CD4-positive, CD25-positive, alpha-beta regulatory T cell (primary cell): Measurements from ENCODE around the gene TNIK. TPM values are rescaled to one million over a fixed set of nuclear protein-coding genes. Genes with fewer than 3 reads are reported as not detected.
"Not testable (repeated sequence)": the region's sequence is repeated elsewhere in the genome, so short reads cannot be mapped to it uniquely, and the experiment has no call there.

ENCODE experiments used
- ATAC-seq, 2 donors: fragments of 150-1000 bp; cut with Tn5 transposase; one replicate each; pipeline ENCODE4 v1.10.0; 2021; ENCODE audit warnings: low read depth in 2 of 2, moderate number of reproducible peaks in 2 of 2, moderate library complexity in 1 of 2
- DNase-seq, 3 donors: peaks; one replicate each; pipeline versions ENCODE4 v3.0.0 to v3.0.0-alpha.2; 2012 to 2022; ENCODE audit warnings: mixed read lengths in 1 of 3
- H3K27ac ChIP-seq: one replicate; pipeline ENCODE4 v1.7.0; 2013; ENCODE audit warnings: mild to moderate bottlenecking, low read length; ENCODE audit not compliant: insufficient read depth, poor library complexity, severe bottlenecking
- H3K27me3 ChIP-seq: one replicate; pipeline ENCODE4 v1.7.0; 2013; ENCODE audit warnings: low read length; ENCODE audit not compliant: control insufficient read depth, insufficient read depth
- H3K36me3 ChIP-seq: one replicate; pipeline ENCODE4 v1.7.0; 2013; ENCODE audit warnings: mild to moderate bottlenecking, low read length, moderate library complexity; ENCODE audit not compliant: control insufficient read depth, insufficient read depth
- H3K4me1 ChIP-seq: 2 replicates; pipeline ENCODE4 v1.7.0; 2013; ENCODE audit warnings: mild to moderate bottlenecking, low read length; ENCODE audit not compliant: insufficient read depth, control insufficient read depth, poor library complexity, severe bottlenecking
- H3K4me3 ChIP-seq: one replicate; pipeline ENCODE4 v1.7.0; 2013; ENCODE audit warnings: low read depth, mild to moderate bottlenecking, low read length, moderate library complexity
- H3K9me3 ChIP-seq, 2 experiments: 1 replicate in 1 of 2; 2 replicates in 1 of 2; pipeline ENCODE4 v1.7.0; 2013; ENCODE audit warnings: low read length in 2 of 2, mild to moderate bottlenecking in 1 of 2, moderate library complexity in 1 of 2; ENCODE audit not compliant: control insufficient read depth in 2 of 2
- H3K27ac Mint-ChIP-seq, 3 donors: one replicate each; pipeline ENCODE4 v1.8.0; 2020 to 2022; ENCODE audit warnings: mild to moderate bottlenecking in 3 of 3, mixed read lengths in 3 of 3, moderate library complexity in 2 of 3
- H3K27me3 Mint-ChIP-seq: one replicate; pipeline ENCODE4 v1.8.0; 2022; ENCODE audit warnings: mild to moderate bottlenecking, mixed read lengths
- H3K36me3 Mint-ChIP-seq: one replicate; pipeline ENCODE4 v1.8.0; 2020; ENCODE audit warnings: mixed read lengths
- H3K4me1 Mint-ChIP-seq, 4 donors: one replicate each; pipeline ENCODE4 v1.8.0; 2020 to 2022; ENCODE audit warnings: mixed read lengths in 4 of 4, mild to moderate bottlenecking in 1 of 4
- H3K4me3 Mint-ChIP-seq, 4 donors: one replicate each; pipeline ENCODE4 v1.8.0; 2020 to 2022; ENCODE audit warnings: mild to moderate bottlenecking in 4 of 4, mixed read lengths in 4 of 4, moderate library complexity in 3 of 4
- H3K9me3 Mint-ChIP-seq, 7 donors: one replicate each; pipeline ENCODE4 v1.8.0; 2020 to 2022; ENCODE audit warnings: mixed read lengths in 7 of 7, mild to moderate bottlenecking in 3 of 7, moderate library complexity in 2 of 7
- polyA plus RNA-seq, 4 donors: library from polyadenylated mRNA; unstranded; fragments of 300-500 nt; fragmentation: Illumina TruSeq; gene quantifications; one replicate each; pipeline ENCODE4 v1.2.3, GENCODE V29; 2021
- total RNA-seq: library from RNA; stranded (reverse); gene quantifications from one replicate; pipeline ENCODE4 v1.2.3, GENCODE V29; 2022

The TNIK gene
- total and polyA plus RNA-seq, 5 donors from 2014 or later: 14.7 to 162 (median 22.3) TPM

- Histone ChIP-seq H3K4me3 (no peak overlapping the region), H3K36me3 (peaks cover 21% of the 10 kb centered on the region), H3K4me1 (peaks cover 23% of the 10 kb centered on the region), H3K27ac (no peak overlapping the region), H3K9me3 (no peaks in the 10 kb centered on the region), H3K27me3 (no peaks in the 10 kb centered on the region)
- Mint-ChIP-seq H3K27me3 (no peaks in the 10 kb centered on the region), H3K9me3 (no peaks in the 10 kb centered on the region), H3K27ac (peak overlapping the region in 1 of 3 donors; percentile 8), H3K36me3 (peaks cover 12% of the 10 kb centered on the region), H3K4me1 (peaks cover 13 to 48% (median 34%) of the 10 kb centered on the region in 4 donors), H3K4me3 (no peak overlapping the region)
- ATAC-seq (no peak), DNase-seq (no peak)
Measured at GRCh38 chr3:171369156-171369555, 91.0 kb downstream of the TNIK start.

GRCh38 chr3:171366738-171367137 is 93.5 kb downstream of the TNIK start:
- H3K27me3 Mint-ChIP-seq, H3K27ac Mint-ChIP-seq, H3K4me3 Mint-ChIP-seq, H3K27ac ChIP-seq, H3K27me3 ChIP-seq, H3K9me3 Mint-ChIP-seq, H3K4me3 ChIP-seq, DNase-seq, ATAC-seq, H3K9me3 ChIP-seq: not testable (repeated sequence)
- peaks cover 23% of the 10 kb centered on the region for H3K36me3 ChIP-seq
- Mint-ChIP-seq H3K4me1 (peaks cover 37 to 57% (median 51%) of the 10 kb centered on the region in 4 donors), H3K36me3 (peaks cover 16% of the 10 kb centered on the region)
- H3K4me1 ChIP-seq: peaks cover 28% of the 10 kb centered on the region

GRCh38 chr3:171366043-171366442 is 94.2 kb downstream of the TNIK start:
- Histone ChIP-seq H3K4me1 (peaks cover 28% of the 10 kb centered on the region), H3K27ac (no peak overlapping the region), H3K4me3 (no peak overlapping the region), H3K27me3 (no peaks in the 10 kb centered on the region), H3K9me3 (no peaks in the 10 kb centered on the region), H3K36me3 (peaks cover 23% of the 10 kb centered on the region)
- H3K27me3 Mint-ChIP-seq: no peaks in the 10 kb centered on the region
- no peak for ATAC-seq
- peaks cover 16% of the 10 kb centered on the region for H3K36me3 Mint-ChIP-seq
- H3K9me3 Mint-ChIP-seq: no peaks in the 10 kb centered on the region
- H3K4me1 Mint-ChIP-seq: peaks cover 44 to 63% (median 52%) of the 10 kb centered on the region in 4 donors
- no peak overlapping the region for H3K4me3 Mint-ChIP-seq
- no peak for DNase-seq
- H3K27ac Mint-ChIP-seq: no peak overlapping the region

- H3K27me3 Mint-ChIP-seq: no peaks in the 10 kb centered on the region
- no peaks in the 10 kb centered on the region for H3K27me3 ChIP-seq
- H3K4me1 ChIP-seq: peaks cover 33% of the 10 kb centered on the region
- peaks cover 48 to 69% (median 54%) of the 10 kb centered on the region in 4 donors for H3K4me1 Mint-ChIP-seq
- peaks cover 18% of the 10 kb centered on the region for H3K36me3 ChIP-seq
- H3K4me3 Mint-ChIP-seq: no peak overlapping the region
- H3K27ac ChIP-seq: no peak overlapping the region
- DNase-seq (no peak), ATAC-seq (no peak)
- no peaks in the 10 kb centered on the region for H3K9me3 ChIP-seq
- H3K4me3 ChIP-seq: no peak overlapping the region
- H3K9me3 Mint-ChIP-seq: no peaks in the 10 kb centered on the region
- peaks cover 16% of the 10 kb centered on the region for H3K36me3 Mint-ChIP-seq
- H3K27ac Mint-ChIP-seq: no peak overlapping the region
Measured at GRCh38 chr3:171365489-171365888, 94.7 kb downstream of the TNIK start.

GRCh38 chr3:171364500-171364899 is 95.7 kb downstream of the TNIK start:
- DNase-seq (no peak), ATAC-seq (no peak)
- Histone ChIP-seq H3K36me3 (peaks cover 16% of the 10 kb centered on the region), H3K4me3 (no peak overlapping the region), H3K4me1 (peaks cover 35% of the 10 kb centered on the region), H3K27ac (no peak overlapping the region), H3K27me3 (no peaks in the 10 kb centered on the region), H3K9me3 (no peaks in the 10 kb centered on the region)
- H3K27ac Mint-ChIP-seq: peak overlapping the region in 1 of 3 donors; percentile 8
- H3K36me3 Mint-ChIP-seq: peaks cover 11% of the 10 kb centered on the region
- H3K4me1 Mint-ChIP-seq: peaks cover 44 to 78% (median 58%) of the 10 kb centered on the region in 4 donors
- H3K9me3 Mint-ChIP-seq: no peaks in the 10 kb centered on the region
- H3K27me3 Mint-ChIP-seq: no peaks in the 10 kb centered on the region
- H3K4me3 Mint-ChIP-seq: no peak overlapping the region

- Mint-ChIP-seq H3K36me3 (peaks cover 8% of the 10 kb centered on the region), H3K4me3 (peak overlapping the region in 1 of 4 donors; percentile 29), H3K27ac (peak overlapping the region in 2 of 3 donors; percentile 65 to 75), H3K27me3 (no peaks in the 10 kb centered on the region), H3K9me3 (no peaks in the 10 kb centered on the region), H3K4me1 (peaks cover 55 to 84% (median 63%) of the 10 kb centered on the region in 4 donors)
- Histone ChIP-seq H3K4me1 (peaks cover 35% of the 10 kb centered on the region), H3K9me3 (no peaks in the 10 kb centered on the region), H3K27ac (no peak overlapping the region), H3K4me3 (no peak overlapping the region), H3K36me3 (peaks cover 11% of the 10 kb centered on the region), H3K27me3 (no peaks in the 10 kb centered on the region)
- DNase-seq: no peak
- ATAC-seq: no peak
Measured at GRCh38 chr3:171363202-171363601, 97.0 kb downstream of the TNIK start.

GRCh38 chr3:171362575-171362974 is 97.6 kb downstream of the TNIK start:
- H3K27me3 Mint-ChIP-seq: no peaks in the 10 kb centered on the region
- H3K4me3 Mint-ChIP-seq: no peak overlapping the region
- no peak for ATAC-seq

GRCh38 chr3:171358881-171359198 is 101.4 kb downstream of the TNIK start:
- Histone ChIP-seq H3K27me3 (no peaks in the 10 kb centered on the region), H3K36me3 (peaks cover 2% of the 10 kb centered on the region), H3K9me3 (no peaks in the 10 kb centered on the region), H3K4me1 (peaks cover 29% of the 10 kb centered on the region), H3K27ac (no peak overlapping the region), H3K4me3 (no peak overlapping the region)
- H3K4me1 Mint-ChIP-seq: peaks cover 43 to 98% (median 74%) of the 10 kb centered on the region in 4 donors
- no peaks in the 10 kb centered on the region for H3K27me3 Mint-ChIP-seq
- peak overlapping the region in 2 of 3 donors; percentile 45 to 62 for H3K27ac Mint-ChIP-seq
- peaks cover 21% of the 10 kb centered on the region for H3K36me3 Mint-ChIP-seq
- no peaks in the 10 kb centered on the region for H3K9me3 Mint-ChIP-seq
- H3K4me3 Mint-ChIP-seq: no peak overlapping the region
- no peak for DNase-seq
- ATAC-seq: no peak

More at GRCh38 chr3:171362575-171362974, 97.6 kb downstream of the TNIK start:
- H3K27me3 ChIP-seq: no peaks in the 10 kb centered on the region
- Mint-ChIP-seq H3K27ac (peak overlapping the region in 2 of 3 donors; percentile 65 to 75), H3K4me1 (peaks cover 54 to 84% (median 61%) of the 10 kb centered on the region in 4 donors), H3K9me3 (no peaks in the 10 kb centered on the region), H3K36me3 (peaks cover 12% of the 10 kb centered on the region)
- peaks cover 35% of the 10 kb centered on the region for H3K4me1 ChIP-seq
- no peaks in the 10 kb centered on the region for H3K9me3 ChIP-seq
- no peak overlapping the region for H3K27ac ChIP-seq
- H3K36me3 ChIP-seq: peaks cover 6% of the 10 kb centered on the region
- H3K4me3 ChIP-seq: no peak overlapping the region
- no peak for DNase-seq
